Measurements from ENCODE around the gene CREB3L1. TPM values are rescaled to one million over a fixed set of nuclear protein-coding genes. Genes with fewer than 3 reads are reported as not detected.

The CREB3L1 gene
- total and polyA plus RNA-seq, 2 experiments from 2014 or later = 8.5 to 10.4 TPM

DNA sequence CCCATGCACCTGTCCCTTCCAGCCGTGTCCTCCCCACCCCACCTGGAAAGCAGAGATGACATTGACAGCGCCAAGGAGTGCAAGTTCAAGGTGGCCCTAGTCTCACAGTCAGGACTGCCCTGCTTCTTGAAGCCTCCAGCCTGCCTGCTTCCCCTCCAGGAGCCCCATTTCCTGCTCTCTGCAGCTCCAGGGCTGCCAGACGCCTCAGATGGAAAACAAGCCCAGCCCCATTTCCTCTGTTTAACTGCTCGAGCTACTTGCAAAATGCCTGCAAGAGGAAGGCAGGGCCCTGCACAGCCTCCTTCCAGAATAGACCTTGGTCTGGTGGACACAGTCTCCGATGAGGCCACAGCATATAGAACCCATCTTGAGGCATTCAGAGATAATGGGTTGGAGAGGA lies 64.8 kb downstream of the CREB3L1 start:
- Mint-ChIP-seq H3K27ac (peak overlapping the region; percentile 46; the same call in 1 of the 2 replicates), H3K27me3 (ENCODE audit: insufficient read depth, low read depth, poor library complexity) (peaks cover 31% of the 10 kb centered on the region), H3K9me3 (no peaks in the 10 kb centered on the region; the same call in 2 of the 3 replicates), H3K36me3 (ENCODE audit: low read depth) (no peaks in the 10 kb centered on the region; the same call in 2 of the 3 replicates), H3K4me1 (peaks cover 91% of the 10 kb centered on the region), H3K4me3 (no peak overlapping the region)
- Histone ChIP-seq H3K79me2 (replicated peaks; ENCODE audit: insufficient read depth) (no peaks in the 10 kb centered on the region), H3K36me3 (ENCODE audit: insufficient read depth) (no peaks in the 10 kb centered on the region), H3K4me3 (0 out of 2 replicates have a peak overlapping the region, but pooled peaks have one; percentile 13), H3K4me1 (ENCODE audit: insufficient read depth) (peaks cover 91% of the 10 kb centered on the region), H4K20me1 (replicated peaks; ENCODE audit: insufficient read depth) (no peaks in the 10 kb centered on the region), H3K27me3 (ENCODE audit: insufficient read depth) (peaks cover 7% of the 10 kb centered on the region; the same call in 1 of the 2 replicates), H3F3A (replicated peaks; ENCODE audit: low read depth) (peaks cover 21% of the 10 kb centered on the region), H3K27ac (ENCODE audit: low read depth) (peak overlapping the region; percentile 84), H2AFZ (peak overlapping the region; percentile 45; the same call in 1 of the 2 replicates), H3K4me2 (peak overlapping the region; percentile 76), H3K9me2 (ENCODE audit: insufficient read depth) (no peaks in the 10 kb centered on the region)
- TF ChIP-seq EZH2phosphoT487 (IDR thresholded peaks at IDR 0.05; ENCODE audit: unreplicated experiment) = no peak
- no peak for TF ChIP-seq EZH2 (IDR thresholded peaks at IDR 0.05; ENCODE audit: low read depth, unreplicated experiment)
- TF ChIP-seq, protein P1, sequence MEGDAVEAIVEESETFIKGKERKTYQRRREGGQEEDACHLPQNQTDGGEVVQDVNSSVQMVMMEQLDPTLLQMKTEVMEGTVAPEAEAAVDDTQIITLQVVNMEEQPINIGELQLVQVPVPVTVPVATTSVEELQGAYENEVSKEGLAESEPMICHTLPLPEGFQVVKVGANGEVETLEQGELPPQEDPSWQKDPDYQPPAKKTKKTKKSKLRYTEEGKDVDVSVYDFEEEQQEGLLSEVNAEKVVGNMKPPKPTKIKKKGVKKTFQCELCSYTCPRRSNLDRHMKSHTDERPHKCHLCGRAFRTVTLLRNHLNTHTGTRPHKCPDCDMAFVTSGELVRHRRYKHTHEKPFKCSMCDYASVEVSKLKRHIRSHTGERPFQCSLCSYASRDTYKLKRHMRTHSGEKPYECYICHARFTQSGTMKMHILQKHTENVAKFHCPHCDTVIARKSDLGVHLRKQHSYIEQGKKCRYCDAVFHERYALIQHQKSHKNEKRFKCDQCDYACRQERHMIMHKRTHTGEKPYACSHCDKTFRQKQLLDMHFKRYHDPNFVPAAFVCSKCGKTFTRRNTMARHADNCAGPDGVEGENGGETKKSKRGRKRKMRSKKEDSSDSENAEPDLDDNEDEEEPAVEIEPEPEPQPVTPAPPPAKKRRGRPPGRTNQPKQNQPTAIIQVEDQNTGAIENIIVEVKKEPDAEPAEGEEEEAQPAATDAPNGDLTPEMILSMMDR (conservative IDR thresholded peaks at IDR 0.05; ENCODE audit: low read depth in 2 of 2) = no peak
- TF ChIP-seq JUNB (IDR thresholded peaks at IDR 0.05; ENCODE audit: unreplicated experiment) = no peak
- no peak for TF ChIP-seq STAT1 (IDR thresholded peaks at IDR 0.05; ENCODE audit: unreplicated experiment)
- TF ChIP-seq ZNF331 (CRISPR knock-in tag; IDR thresholded peaks at IDR 0.05; ENCODE audit: low read depth) = no peak
- no peak for TF ChIP-seq CREB1 (CRISPR knock-in tag; IDR thresholded peaks at IDR 0.05; ENCODE audit: low read depth)
- TF ChIP-seq ZNF114 (CRISPR knock-in tag; IDR thresholded peaks at IDR 0.05) = no peak
- no peak for TF ChIP-seq POLR2AphosphoS5 (IDR thresholded peaks at IDR 0.05; ENCODE audit: low read depth)
- TF ChIP-seq, protein P2, sequence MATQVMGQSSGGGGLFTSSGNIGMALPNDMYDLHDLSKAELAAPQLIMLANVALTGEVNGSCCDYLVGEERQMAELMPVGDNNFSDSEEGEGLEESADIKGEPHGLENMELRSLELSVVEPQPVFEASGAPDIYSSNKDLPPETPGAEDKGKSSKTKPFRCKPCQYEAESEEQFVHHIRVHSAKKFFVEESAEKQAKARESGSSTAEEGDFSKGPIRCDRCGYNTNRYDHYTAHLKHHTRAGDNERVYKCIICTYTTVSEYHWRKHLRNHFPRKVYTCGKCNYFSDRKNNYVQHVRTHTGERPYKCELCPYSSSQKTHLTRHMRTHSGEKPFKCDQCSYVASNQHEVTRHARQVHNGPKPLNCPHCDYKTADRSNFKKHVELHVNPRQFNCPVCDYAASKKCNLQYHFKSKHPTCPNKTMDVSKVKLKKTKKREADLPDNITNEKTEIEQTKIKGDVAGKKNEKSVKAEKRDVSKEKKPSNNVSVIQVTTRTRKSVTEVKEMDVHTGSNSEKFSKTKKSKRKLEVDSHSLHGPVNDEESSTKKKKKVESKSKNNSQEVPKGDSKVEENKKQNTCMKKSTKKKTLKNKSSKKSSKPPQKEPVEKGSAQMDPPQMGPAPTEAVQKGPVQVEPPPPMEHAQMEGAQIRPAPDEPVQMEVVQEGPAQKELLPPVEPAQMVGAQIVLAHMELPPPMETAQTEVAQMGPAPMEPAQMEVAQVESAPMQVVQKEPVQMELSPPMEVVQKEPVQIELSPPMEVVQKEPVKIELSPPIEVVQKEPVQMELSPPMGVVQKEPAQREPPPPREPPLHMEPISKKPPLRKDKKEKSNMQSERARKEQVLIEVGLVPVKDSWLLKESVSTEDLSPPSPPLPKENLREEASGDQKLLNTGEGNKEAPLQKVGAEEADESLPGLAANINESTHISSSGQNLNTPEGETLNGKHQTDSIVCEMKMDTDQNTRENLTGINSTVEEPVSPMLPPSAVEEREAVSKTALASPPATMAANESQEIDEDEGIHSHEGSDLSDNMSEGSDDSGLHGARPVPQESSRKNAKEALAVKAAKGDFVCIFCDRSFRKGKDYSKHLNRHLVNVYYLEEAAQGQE (IDR thresholded peaks at IDR 0.05; ENCODE audit: unreplicated experiment) = no peak
- TF ChIP-seq, protein P3, sequence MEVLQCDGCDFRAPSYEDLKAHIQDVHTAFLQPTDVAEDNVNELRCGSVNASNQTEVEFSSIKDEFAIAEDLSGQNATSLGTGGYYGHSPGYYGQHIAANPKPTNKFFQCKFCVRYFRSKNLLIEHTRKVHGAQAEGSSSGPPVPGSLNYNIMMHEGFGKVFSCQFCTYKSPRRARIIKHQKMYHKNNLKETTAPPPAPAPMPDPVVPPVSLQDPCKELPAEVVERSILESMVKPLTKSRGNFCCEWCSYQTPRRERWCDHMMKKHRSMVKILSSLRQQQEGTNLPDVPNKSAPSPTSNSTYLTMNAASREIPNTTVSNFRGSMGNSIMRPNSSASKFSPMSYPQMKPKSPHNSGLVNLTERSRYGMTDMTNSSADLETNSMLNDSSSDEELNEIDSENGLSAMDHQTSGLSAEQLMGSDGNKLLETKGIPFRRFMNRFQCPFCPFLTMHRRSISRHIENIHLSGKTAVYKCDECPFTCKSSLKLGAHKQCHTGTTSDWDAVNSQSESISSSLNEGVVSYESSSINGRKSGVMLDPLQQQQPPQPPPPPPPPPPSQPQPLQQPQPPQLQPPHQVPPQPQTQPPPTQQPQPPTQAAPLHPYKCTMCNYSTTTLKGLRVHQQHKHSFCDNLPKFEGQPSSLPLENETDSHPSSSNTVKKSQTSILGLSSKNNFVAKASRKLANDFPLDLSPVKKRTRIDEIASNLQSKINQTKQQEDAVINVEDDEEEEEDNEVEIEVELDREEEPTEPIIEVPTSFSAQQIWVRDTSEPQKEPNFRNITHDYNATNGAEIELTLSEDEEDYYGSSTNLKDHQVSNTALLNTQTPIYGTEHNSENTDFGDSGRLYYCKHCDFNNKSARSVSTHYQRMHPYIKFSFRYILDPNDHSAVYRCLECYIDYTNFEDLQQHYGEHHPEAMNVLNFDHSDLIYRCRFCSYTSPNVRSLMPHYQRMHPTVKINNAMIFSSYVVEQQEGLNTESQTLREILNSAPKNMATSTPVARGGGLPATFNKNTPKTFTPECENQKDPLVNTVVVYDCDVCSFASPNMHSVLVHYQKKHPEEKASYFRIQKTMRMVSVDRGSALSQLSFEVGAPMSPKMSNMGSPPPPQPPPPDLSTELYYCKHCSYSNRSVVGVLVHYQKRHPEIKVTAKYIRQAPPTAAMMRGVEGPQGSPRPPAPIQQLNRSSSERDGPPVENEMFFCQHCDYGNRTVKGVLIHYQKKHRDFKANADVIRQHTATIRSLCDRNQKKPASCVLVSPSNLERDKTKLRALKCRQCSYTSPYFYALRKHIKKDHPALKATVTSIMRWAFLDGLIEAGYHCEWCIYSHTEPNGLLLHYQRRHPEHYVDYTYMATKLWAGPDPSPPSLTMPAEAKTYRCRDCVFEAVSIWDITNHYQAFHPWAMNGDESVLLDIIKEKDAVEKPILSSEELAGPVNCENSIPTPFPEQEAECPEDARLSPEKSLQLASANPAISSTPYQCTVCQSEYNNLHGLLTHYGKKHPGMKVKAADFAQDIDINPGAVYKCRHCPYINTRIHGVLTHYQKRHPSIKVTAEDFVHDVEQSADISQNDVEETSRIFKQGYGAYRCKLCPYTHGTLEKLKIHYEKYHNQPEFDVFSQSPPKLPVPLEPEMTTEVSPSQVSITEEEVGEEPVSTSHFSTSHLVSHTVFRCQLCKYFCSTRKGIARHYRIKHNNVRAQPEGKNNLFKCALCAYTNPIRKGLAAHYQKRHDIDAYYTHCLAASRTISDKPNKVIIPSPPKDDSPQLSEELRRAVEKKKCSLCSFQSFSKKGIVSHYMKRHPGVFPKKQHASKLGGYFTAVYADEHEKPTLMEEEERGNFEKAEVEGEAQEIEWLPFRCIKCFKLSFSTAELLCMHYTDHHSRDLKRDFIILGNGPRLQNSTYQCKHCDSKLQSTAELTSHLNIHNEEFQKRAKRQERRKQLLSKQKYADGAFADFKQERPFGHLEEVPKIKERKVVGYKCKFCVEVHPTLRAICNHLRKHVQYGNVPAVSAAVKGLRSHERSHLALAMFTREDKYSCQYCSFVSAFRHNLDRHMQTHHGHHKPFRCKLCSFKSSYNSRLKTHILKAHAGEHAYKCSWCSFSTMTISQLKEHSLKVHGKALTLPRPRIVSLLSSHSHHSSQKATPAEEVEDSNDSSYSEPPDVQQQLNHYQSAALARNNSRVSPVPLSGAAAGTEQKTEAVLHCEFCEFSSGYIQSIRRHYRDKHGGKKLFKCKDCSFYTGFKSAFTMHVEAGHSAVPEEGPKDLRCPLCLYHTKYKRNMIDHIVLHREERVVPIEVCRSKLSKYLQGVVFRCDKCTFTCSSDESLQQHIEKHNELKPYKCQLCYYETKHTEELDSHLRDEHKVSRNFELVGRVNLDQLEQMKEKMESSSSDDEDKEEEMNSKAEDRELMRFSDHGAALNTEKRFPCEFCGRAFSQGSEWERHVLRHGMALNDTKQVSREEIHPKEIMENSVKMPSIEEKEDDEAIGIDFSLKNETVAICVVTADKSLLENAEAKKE (CRISPR knock-in tag; IDR thresholded peaks at IDR 0.05) = no peak
- no peak for TF ChIP-seq NANOG (IDR thresholded peaks at IDR 0.05; ENCODE audit: borderline replicate concordance)
- peak; percentile 69 for DNase-seq (ENCODE audit: low spot score)
- ATAC-seq = no peak

Data from GM23338 (cell line).